IPS-20b (cell line): ENCODE measurements around the gene FANCI.
A peak's percentile ranks its signal among the peaks of the same experiment; 100 is the strongest.

Source experiments
- H3K27ac ChIP-seq: one replicate; pipeline ENCODE4 v1.5.1; 2013; ENCODE audit warnings: low read length
- H3K27me3 ChIP-seq: 2 replicates; pipeline ENCODE4 v1.6.1; 2013; ENCODE audit warnings: mild to moderate bottlenecking, low read length, inconsistent platforms; ENCODE audit not compliant: insufficient read depth
- H3K36me3 ChIP-seq: 2 replicates; pipeline ENCODE4 v1.6.1; 2013; ENCODE audit warnings: low read depth, mild to moderate bottlenecking, inconsistent platforms, low read length, moderate library complexity; ENCODE audit not compliant: insufficient read depth
- H3K4me1 ChIP-seq: 2 replicates; pipeline ENCODE4 v1.6.1; 2013; ENCODE audit warnings: mild to moderate bottlenecking, control low read depth, inconsistent platforms, low read length, moderate library complexity; ENCODE audit not compliant: insufficient read depth
- H3K4me3 ChIP-seq: 2 replicates; pipeline ENCODE4 v1.5.1; 2013; ENCODE audit warnings: mild to moderate bottlenecking, low read length, inconsistent platforms
- H3K9ac ChIP-seq: 2 replicates; pipeline ENCODE4 v1.6.1; 2013; ENCODE audit warnings: low read depth, mild to moderate bottlenecking, inconsistent platforms, low read length, moderate library complexity
- H3K9me3 ChIP-seq: 2 replicates; pipeline ENCODE4 v1.6.1; 2013; ENCODE audit warnings: mild to moderate bottlenecking, low read depth, low read length, inconsistent platforms; ENCODE audit not compliant: insufficient read depth

FANCI gene

GRCh38 chr15:89243691-89244573 is at the start of gene FANCI:
TSS of gene FANCI (plus strand) at chr15:89243979. CDS start at chr15:89247648, 3,669 bp downstream.
- H3K4me3 ChIP-seq = peak within 1 kb of the TSS; percentile 94
- no peaks in the 10 kb centered on the region for H3K9me3 ChIP-seq
- peaks cover 30% of the 10 kb centered on the region for H3K36me3 ChIP-seq
- peaks cover 10% of the 10 kb centered on the region for H3K27me3 ChIP-seq
- H3K27ac ChIP-seq = no peak within 1 kb of the TSS
- no peaks in the 10 kb centered on the region for H3K4me1 ChIP-seq
- H3K9ac ChIP-seq = peak within 1 kb of the TSS; percentile 76

GRCh38 chr15:89194608-89195007 is 49.2 kb upstream of the FANCI start:
- Histone ChIP-seq H3K4me3 (no peak overlapping the region), H3K4me1 (peaks cover 29% of the 10 kb centered on the region), H3K9ac (no peak overlapping the region), H3K27ac (no peak overlapping the region), H3K27me3 (no peaks in the 10 kb centered on the region), H3K9me3 (no peaks in the 10 kb centered on the region), H3K36me3 (peaks cover 23% of the 10 kb centered on the region; the same call in 1 of the 2 replicates)

- H3K4me1 ChIP-seq = peaks cover 30% of the 10 kb centered on the region
- peaks cover 17% of the 10 kb centered on the region; the same call in 1 of the 2 replicates for H3K36me3 ChIP-seq
- no peak overlapping the region for H3K27ac ChIP-seq
- H3K27me3 ChIP-seq = no peaks in the 10 kb centered on the region
- H3K9ac ChIP-seq = no peak overlapping the region
- H3K9me3 ChIP-seq = no peaks in the 10 kb centered on the region
- H3K4me3 ChIP-seq = no peak overlapping the region
Measured at GRCh38 chr15:89195836-89196235, 47.9 kb upstream of the FANCI start.

- no peak overlapping the region for H3K9ac ChIP-seq
- peaks cover 13% of the 10 kb centered on the region; the same call in 1 of the 2 replicates for H3K36me3 ChIP-seq
- H3K27me3 ChIP-seq = no peaks in the 10 kb centered on the region
- H3K27ac ChIP-seq = no peak overlapping the region
- H3K4me1 ChIP-seq = peaks cover 30% of the 10 kb centered on the region
- H3K4me3 ChIP-seq = no peak overlapping the region
- no peaks in the 10 kb centered on the region for H3K9me3 ChIP-seq
Measured at GRCh38 chr15:89196241-89196640, 47.5 kb upstream of the FANCI start.

- no peaks in the 10 kb centered on the region for H3K9me3 ChIP-seq
- H3K9ac ChIP-seq = peak overlapping the region; percentile 21; the same call in 1 of the 2 replicates
- peaks cover 33% of the 10 kb centered on the region for H3K4me1 ChIP-seq
- peak overlapping the region; percentile 7; the same call in 1 of the 2 replicates for H3K4me3 ChIP-seq
- H3K27me3 ChIP-seq = no peaks in the 10 kb centered on the region
- H3K36me3 ChIP-seq = peaks cover 11% of the 10 kb centered on the region; the same call in 1 of the 2 replicates
- H3K27ac ChIP-seq = no peak overlapping the region
Measured at GRCh38 chr15:89196994-89197393, 46.8 kb upstream of the FANCI start.

- Histone ChIP-seq H3K4me1 (peaks cover 38% of the 10 kb centered on the region), H3K4me3 (peak overlapping the region; percentile 7; the same call in 1 of the 2 replicates), H3K9me3 (no peaks in the 10 kb centered on the region), H3K27me3 (no peaks in the 10 kb centered on the region), H3K36me3 (peaks cover 9% of the 10 kb centered on the region; the same call in 1 of the 2 replicates), H3K27ac (no peak overlapping the region), H3K9ac (peak overlapping the region; percentile 21; the same call in 1 of the 2 replicates)
Measured at GRCh38 chr15:89197503-89197971, 46.2 kb upstream of the FANCI start.

GRCh38 chr15:89198196-89198595 is 45.6 kb upstream of the FANCI start:
- Histone ChIP-seq H3K9me3 (no peaks in the 10 kb centered on the region), H3K27ac (no peak overlapping the region), H3K4me3 (peak overlapping the region; percentile 7; the same call in 1 of the 2 replicates), H3K9ac (peak overlapping the region; percentile 21; the same call in 1 of the 2 replicates), H3K36me3 (peaks cover 2% of the 10 kb centered on the region; the same call in 1 of the 2 replicates), H3K4me1 (peaks cover 38% of the 10 kb centered on the region), H3K27me3 (no peaks in the 10 kb centered on the region)

- Histone ChIP-seq H3K36me3 (no peaks in the 10 kb centered on the region), H3K9me3 (no peaks in the 10 kb centered on the region), H3K27me3 (no peaks in the 10 kb centered on the region), H3K27ac (peak overlapping the region; percentile 16), H3K4me3 (no peak overlapping the region), H3K9ac (peak overlapping the region; percentile 21; the same call in 1 of the 2 replicates), H3K4me1 (peaks cover 38% of the 10 kb centered on the region)
Measured at GRCh38 chr15:89198934-89199333, 44.8 kb upstream of the FANCI start.

- H3K27ac ChIP-seq = peak overlapping the region; percentile 16
- no peaks in the 10 kb centered on the region for H3K27me3 ChIP-seq
- H3K9ac ChIP-seq = peak overlapping the region; percentile 21; the same call in 1 of the 2 replicates
- no peaks in the 10 kb centered on the region for H3K36me3 ChIP-seq
- no peak overlapping the region for H3K4me3 ChIP-seq
- H3K9me3 ChIP-seq = no peaks in the 10 kb centered on the region
- H3K4me1 ChIP-seq = peaks cover 38% of the 10 kb centered on the region
Measured at GRCh38 chr15:89199746-89200145, 44.0 kb upstream of the FANCI start.

- H3K4me1 ChIP-seq = peaks cover 38% of the 10 kb centered on the region
- no peak overlapping the region for H3K27ac ChIP-seq
- no peaks in the 10 kb centered on the region for H3K9me3 ChIP-seq
- no peak overlapping the region for H3K9ac ChIP-seq
- H3K27me3 ChIP-seq = no peaks in the 10 kb centered on the region
- H3K36me3 ChIP-seq = no peaks in the 10 kb centered on the region
- no peak overlapping the region for H3K4me3 ChIP-seq
Measured at GRCh38 chr15:89200182-89200581, 43.6 kb upstream of the FANCI start.

- no peak overlapping the region for H3K27ac ChIP-seq
- no peak overlapping the region for H3K4me3 ChIP-seq
- no peaks in the 10 kb centered on the region for H3K27me3 ChIP-seq
- no peak overlapping the region for H3K9ac ChIP-seq
- H3K4me1 ChIP-seq = peaks cover 38% of the 10 kb centered on the region
- no peaks in the 10 kb centered on the region for H3K36me3 ChIP-seq
- no peaks in the 10 kb centered on the region for H3K9me3 ChIP-seq
Measured at GRCh38 chr15:89201465-89202005, 42.2 kb upstream of the FANCI start.
